Mucosa of rectum (tissue), 2 donors: ENCODE measurements around the gene EEA1.

Experiments used
- H3K27ac ChIP-seq, 2 donors: one replicate each; pipeline ENCODE4 v1.7.0; 2013; ENCODE audit warnings: inconsistent platforms in 2 of 2, low read depth in 2 of 2, low read length in 2 of 2
- H3K27me3 ChIP-seq, 2 donors: one replicate each; pipeline ENCODE4 v1.7.0; 2013; ENCODE audit warnings: low read length in 2 of 2; ENCODE audit not compliant: control insufficient read depth in 2 of 2, insufficient read depth in 2 of 2
- H3K36me3 ChIP-seq, 2 donors: one replicate each; pipeline ENCODE4 v1.7.0; 2013; ENCODE audit warnings: low read length in 2 of 2; ENCODE audit not compliant: control insufficient read depth in 2 of 2, insufficient read depth in 2 of 2
- H3K4me1 ChIP-seq, 2 donors: one replicate each; pipeline ENCODE4 v1.7.0; 2013; ENCODE audit warnings: low read length in 2 of 2, mild to moderate bottlenecking in 1 of 2; ENCODE audit not compliant: control insufficient read depth in 2 of 2, insufficient read depth in 2 of 2
- H3K4me3 ChIP-seq, 2 donors: one replicate each; pipeline ENCODE4 v1.7.0; 2013; ENCODE audit warnings: low read length in 2 of 2
- H3K9ac ChIP-seq, 2 donors: one replicate each; pipeline ENCODE4 v1.7.0; 2013; ENCODE audit warnings: low read length in 2 of 2, low read depth in 1 of 2, mild to moderate bottlenecking in 1 of 2
- H3K9me3 ChIP-seq, 2 donors: one replicate each; pipeline ENCODE4 v1.7.0; 2013; ENCODE audit warnings: low read length in 2 of 2; ENCODE audit not compliant: control insufficient read depth in 2 of 2
- donor health status: healthy.
- donor health status: Normal muscosa, but diverticular disease.

The EEA1 gene

DNA sequence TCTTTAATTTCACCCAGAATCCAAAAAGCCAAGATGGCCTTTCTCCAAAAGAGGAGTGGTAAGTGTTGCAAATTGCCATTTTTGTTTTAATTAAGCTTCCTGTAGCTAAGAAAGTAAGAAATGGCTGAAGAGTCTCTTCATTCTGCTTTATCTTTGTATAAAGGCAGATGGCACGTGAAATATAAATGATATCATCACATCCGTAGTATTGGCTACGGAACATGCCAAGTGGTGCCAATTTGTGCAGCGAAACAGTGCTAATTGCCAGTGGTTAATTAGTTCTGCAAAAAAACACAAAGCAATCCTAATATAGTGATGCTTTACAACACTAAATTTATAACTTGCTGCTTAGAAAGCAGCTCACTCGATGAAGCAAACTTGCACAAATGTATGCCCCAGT lies 196.9 kb downstream of the EEA1 start:
- H3K4me3 ChIP-seq = no peak overlapping the region
- peaks cover 2% of the 10 kb centered on the region in 2 donors for H3K4me1 ChIP-seq
- no peak overlapping the region for H3K27ac ChIP-seq
- no peak overlapping the region for H3K9ac ChIP-seq
- H3K9me3 ChIP-seq = no peaks in the 10 kb centered on the region
- no peaks in the 10 kb centered on the region for H3K27me3 ChIP-seq
- no peaks in the 10 kb centered on the region for H3K36me3 ChIP-seq

GRCh38 chr12:92730758-92731157 lies 198.3 kb downstream of the EEA1 start:
- H3K9me3 ChIP-seq = no peaks in the 10 kb centered on the region
- no peaks in the 10 kb centered on the region for H3K36me3 ChIP-seq
- H3K27ac ChIP-seq = no peak overlapping the region
- no peak overlapping the region for H3K4me3 ChIP-seq
- H3K4me1 ChIP-seq = peaks cover 2% of the 10 kb centered on the region in 2 donors
- H3K9ac ChIP-seq = no peak overlapping the region
- no peaks in the 10 kb centered on the region for H3K27me3 ChIP-seq

DNA sequence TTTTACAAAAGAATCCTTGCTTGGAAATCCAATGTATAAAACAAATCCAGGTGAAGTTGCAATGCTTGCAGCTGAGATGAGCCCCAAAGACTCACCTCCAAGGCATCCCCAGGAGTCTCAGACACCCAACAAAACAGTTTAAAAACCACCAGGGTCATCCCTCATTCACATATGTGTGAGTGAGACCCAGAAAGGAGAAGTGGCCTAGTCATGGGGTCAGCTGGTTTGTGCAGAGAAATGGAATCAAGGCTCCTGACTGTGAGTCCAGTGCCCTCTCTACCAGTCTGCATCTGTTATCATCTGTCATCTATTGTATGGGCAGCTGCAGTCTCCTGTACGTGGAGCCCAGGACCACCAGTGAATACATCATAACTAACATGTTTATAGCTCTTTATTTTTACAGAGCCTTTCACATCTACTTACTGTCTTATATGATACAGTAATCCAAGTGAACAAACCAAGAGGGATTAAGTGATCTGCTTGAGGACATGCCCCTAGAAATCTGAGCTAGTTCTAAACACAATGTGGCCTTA lies 199.3 kb downstream of the EEA1 start:
- H3K27me3 ChIP-seq = no peaks in the 10 kb centered on the region
- H3K4me1 ChIP-seq = peaks cover 0 to 2% of the 10 kb centered on the region in 2 donors
- no peak overlapping the region for H3K4me3 ChIP-seq
- H3K9ac ChIP-seq = no peak overlapping the region
- no peaks in the 10 kb centered on the region for H3K9me3 ChIP-seq
- H3K27ac ChIP-seq = no peak overlapping the region
- H3K36me3 ChIP-seq = no peaks in the 10 kb centered on the region

GRCh38 chr12:92726850-92727249 lies 202.2 kb downstream of the EEA1 start:
- Histone ChIP-seq H3K9ac (no peak overlapping the region), H3K9me3 (no peaks in the 10 kb centered on the region), H3K27ac (no peak overlapping the region), H3K36me3 (no peaks in the 10 kb centered on the region), H3K4me3 (no peak overlapping the region), H3K27me3 (no peaks in the 10 kb centered on the region), H3K4me1 (no peaks in the 10 kb centered on the region)

DNA sequence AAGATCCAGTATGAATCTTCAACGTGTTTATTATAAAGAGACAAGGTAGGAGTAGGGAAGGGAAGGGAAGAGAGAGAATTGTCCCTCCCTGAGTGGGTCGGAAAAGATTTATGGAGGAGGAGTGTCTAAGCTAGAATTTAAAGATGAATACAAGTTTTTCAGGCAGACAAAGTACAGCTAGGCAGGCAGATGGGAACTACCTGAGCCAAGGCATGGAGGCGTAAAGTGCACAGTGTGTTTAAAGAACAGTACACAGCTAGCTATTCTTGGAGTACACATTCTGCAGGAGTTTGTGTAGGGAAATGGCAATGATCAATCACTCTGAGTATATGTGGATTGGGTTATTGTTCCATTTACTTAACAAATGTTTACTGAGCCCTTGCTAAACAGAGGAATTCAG lies 206.2 kb downstream of the EEA1 start:
- no peak overlapping the region for H3K4me3 ChIP-seq

GRCh38 chr12:92721656-92722055 lies 207.4 kb downstream of the EEA1 start:
- no peak overlapping the region for H3K4me3 ChIP-seq
- H3K4me1 ChIP-seq = no peaks in the 10 kb centered on the region
- no peaks in the 10 kb centered on the region for H3K9me3 ChIP-seq
- H3K27me3 ChIP-seq = no peaks in the 10 kb centered on the region
- no peak overlapping the region for H3K27ac ChIP-seq
- H3K36me3 ChIP-seq = no peaks in the 10 kb centered on the region
- H3K9ac ChIP-seq = no peak overlapping the region

More for the DNA sequence above, 206.2 kb downstream of the EEA1 start:
- Histone ChIP-seq H3K27ac (no peak overlapping the region), H3K4me1 (no peaks in the 10 kb centered on the region), H3K9ac (no peak overlapping the region), H3K9me3 (no peaks in the 10 kb centered on the region), H3K36me3 (no peaks in the 10 kb centered on the region), H3K27me3 (no peaks in the 10 kb centered on the region)

DNA sequence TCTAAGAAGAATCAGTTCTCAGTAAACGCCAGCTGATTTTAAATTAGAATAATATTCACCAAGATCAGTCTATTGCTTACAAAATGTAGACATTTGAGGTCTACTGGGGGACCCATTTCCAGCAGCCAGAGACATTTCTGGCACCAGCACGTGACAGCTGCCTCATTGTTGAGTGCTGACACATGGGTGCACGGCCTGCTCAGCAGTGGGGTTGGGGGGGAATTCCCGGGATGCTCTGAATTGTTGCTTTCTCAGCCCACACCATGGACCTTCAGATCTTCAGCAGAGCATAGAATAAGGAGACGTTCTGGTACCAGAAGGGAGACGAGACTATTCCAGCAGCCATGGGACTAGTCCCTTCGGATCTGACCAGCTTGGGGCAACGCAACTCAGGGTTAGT lies 208.0 kb downstream of the EEA1 start:
- Histone ChIP-seq H3K27me3 (no peaks in the 10 kb centered on the region), H3K9me3 (no peaks in the 10 kb centered on the region), H3K9ac (no peak overlapping the region), H3K36me3 (no peaks in the 10 kb centered on the region), H3K4me3 (no peak overlapping the region), H3K4me1 (no peaks in the 10 kb centered on the region), H3K27ac (no peak overlapping the region)
